ENCODE results near the gene FAM227B.

Gene FAM227B

DNA sequence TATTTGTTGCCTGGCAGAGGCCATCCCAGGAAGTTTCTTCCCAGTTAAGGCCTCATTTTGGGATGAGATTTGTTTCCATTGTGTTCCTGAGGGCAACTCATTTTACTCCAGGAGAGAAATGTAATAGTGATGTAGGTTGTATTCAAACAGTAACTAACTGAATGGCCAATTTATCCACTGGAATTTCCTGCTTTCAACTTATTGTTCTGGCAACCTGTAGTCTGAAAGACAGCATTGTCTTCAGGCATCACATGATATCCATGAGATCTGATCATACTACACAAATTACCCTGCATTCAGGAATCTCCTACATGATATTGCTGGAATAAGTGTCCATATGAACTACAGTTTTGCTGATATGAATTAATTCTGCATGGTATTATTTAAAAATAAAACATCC, 277.1 kb downstream of the FAM227B start:
- no peak for DNase-seq

GRCh38 chr15:49339656-49340055, 281.0 kb downstream of the FAM227B start:
- DNase-seq: no peak

DNA sequence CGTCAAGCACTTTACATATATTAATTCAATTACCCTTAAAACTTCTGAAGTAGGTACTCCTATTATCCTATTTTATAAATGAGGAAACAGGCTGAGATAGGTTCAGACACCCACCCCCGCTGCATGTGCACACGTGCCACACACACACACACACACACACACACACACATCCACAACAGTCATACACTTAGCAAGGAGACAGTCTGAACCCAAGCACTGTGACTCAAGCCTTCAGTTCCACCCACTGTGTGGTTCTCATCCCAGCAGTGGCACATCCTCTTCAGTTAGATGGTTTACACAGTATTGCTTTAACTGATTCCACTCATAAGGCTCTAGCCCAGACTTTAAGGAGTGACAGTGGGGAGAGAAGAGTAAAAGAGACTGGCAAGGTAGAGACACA, 288.7 kb downstream of the FAM227B start:
- no peak for DNase-seq

GRCh38 chr15:49331442-49331841, 289.2 kb downstream of the FAM227B start:
- DNase-seq: no peak

DNA sequence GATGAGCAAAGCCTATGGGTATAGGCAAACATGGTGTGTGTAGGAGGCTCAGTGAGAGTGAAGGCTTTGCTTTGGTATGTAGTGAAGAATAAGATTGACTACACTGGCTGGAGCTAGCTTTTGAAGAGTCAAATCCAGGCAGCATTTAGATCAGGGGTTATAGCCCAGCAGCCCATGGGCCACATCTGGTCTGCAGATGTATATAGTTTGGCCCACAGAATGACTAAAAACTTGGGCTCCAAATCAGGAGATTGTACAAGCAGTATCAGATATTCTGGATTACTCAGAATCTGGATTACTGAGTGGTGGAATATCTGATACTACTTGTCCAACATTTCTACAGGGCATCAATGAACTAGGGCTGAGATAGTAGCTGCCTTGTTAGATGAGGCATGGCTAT, 290.5 kb downstream of the FAM227B start:
- no peak for DNase-seq

- no peak for DNase-seq
Observed at GRCh38 chr15:49328941-49329340, 291.7 kb downstream of the FAM227B start.

DNA sequence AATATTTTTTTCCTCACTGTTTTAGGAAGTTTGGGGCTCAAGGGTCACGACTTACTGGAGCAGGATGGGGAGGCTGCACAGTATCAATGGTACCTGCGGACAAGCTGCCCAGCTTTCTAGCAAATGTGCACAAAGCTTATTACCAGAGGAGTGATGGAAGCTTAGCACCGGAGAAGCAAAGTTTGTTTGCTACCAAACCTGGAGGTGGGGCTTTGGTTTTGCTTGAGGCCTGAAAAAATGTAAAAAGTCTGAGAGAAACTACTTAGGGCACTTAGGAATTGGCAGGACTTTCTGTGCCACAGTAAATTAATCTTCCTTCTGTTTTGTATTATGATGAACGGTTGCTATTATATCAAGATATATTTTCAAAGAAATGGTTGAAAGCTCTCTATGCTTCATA, 292.7 kb downstream of the FAM227B start:
- no peak for DNase-seq

- DNase-seq: no peak
Observed at GRCh38 chr15:49323207-49323606, 297.4 kb downstream of the FAM227B start.

DNA sequence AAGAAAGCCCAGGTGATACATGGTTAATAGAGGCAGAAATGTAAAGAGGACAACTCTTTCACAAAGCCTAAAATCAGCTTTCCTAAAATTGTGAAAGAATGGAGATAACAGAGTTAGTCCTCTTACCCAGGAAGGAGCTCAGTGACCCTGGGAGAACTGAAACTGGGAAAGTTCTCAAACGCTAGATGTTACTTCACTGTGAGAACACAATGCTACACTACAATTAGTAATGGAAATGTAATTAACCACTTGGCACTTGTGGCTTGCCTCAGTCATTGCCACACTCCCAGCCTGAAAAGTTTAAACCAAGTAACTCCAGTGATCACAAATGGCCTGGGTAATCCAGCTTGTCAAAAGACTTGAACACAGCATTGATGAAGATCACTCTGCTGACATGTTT, 300.3 kb downstream of the FAM227B start:
- DNase-seq: no peak

DNA sequence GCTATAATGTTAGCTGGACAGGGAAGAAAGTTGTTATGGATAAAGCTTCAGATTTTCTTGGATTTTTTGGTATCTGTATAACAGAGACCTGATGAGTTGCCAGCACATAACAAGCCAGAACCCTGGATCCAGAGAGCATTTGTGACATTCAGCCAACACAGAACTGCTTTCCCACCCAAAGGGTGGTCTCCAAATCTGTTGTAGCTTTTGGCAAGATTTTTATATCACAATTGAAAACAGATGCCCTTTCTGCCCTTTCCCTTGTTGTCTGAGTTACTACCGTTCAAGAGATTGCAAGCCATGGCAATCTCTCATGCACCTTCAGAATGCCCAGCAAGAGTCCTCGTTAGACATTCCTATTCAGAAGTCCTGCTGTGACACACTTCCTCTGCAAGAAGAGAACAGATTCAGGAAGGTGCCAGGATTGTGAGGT, 305.2 kb downstream of the FAM227B start:
- no peak for DNase-seq

DNA sequence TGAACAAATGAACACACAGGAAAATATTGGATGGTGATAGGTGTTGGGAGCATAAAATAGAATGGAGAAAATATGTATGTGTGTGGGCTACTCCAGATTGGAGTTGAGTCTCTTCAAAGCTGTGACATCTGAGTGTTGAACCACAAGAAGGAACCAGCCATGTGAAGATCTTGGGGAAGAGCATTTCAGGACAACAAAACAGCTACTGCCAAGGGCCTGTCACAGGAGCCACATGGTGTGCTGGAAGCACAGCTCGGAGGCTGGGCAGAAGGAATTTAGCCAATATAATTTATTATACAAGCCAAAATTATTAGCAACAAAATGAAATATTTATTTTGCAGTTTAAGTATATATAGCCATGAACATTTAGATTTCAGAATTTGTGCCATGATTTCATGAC, 305.9 kb downstream of the FAM227B start:
- no peak for DNase-seq

DNA sequence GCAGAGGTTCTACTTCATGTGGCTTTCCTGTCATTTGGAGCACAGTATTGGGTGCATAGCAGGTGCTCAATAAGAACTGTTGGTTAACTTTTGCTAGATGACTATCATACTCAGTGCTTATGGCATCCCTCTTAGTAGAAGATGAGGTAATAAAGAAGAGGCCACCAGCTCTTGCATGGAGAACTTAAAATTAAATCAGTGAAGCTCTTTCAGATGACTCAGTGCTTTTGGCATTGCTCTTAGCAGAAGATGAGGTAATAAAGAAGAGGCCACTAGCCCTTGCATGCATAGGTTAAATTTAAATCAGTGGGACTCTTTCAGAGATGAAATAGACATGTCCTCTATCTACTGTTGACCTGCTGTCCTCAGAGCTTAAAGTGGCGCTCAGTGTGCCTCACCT, 307.0 kb downstream of the FAM227B start:
- no peak for DNase-seq

- no peak for DNase-seq
Observed at GRCh38 chr15:49309889-49310288, 310.7 kb downstream of the FAM227B start.

DNA sequence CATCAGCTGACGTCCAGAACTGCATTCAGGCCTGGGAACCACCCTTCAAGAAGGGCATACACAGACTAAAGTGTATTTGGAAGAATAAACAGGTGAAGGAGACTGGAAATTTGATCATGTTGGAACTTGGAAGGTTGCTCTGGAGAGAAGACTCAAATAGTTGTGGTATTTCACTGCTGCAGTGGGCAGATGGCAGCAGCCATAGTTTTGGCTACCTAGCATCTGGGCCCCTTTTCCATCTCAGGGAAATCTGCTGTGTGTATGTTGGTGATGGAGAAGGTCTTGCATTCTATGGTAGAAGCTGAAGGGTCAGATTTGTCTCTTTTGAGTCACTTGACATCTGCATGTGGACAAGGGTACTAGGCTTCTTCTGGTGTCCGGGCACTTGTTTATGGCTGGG, 311.9 kb downstream of the FAM227B start:
- no peak for DNase-seq

DNA sequence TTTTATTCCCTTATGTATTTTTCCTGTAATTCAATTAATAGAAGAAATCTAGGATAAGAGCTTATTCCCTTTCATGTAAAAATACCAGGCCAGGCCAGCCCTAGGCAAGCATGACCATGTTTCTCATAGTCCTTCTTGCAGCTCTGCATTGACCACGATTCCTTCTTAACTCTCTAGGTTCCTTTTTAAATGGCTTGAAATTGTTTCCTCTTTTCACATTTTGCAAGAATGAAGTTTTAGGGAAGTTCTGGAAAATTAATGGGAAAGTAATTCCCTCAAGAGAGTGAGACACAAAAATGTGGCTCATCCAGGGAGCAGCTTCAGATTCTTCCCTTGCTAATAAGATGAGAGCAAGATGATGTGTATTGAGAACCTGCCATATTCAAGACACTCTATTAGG, 314.1 kb downstream of the FAM227B start:
- no peak for DNase-seq

DNA sequence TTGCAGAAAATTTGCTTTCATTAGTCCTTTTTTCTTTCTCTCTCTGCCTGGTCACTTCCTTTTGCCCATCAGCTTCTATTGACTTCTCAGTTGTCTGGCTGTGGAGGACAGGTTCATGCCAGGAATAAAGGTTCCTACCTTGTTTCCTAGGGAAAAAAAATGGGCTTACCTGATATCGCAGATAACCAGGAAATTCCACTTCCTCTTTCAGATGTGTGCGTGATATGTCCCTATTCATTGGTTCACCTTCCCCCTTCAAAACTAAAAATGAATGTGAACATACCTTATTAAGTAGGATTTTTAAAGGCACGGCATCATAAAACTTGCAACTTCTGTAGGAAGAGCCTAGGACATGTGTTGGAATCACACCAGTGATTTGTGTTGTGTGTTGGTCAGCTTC, 317.6 kb downstream of the FAM227B start:
- DNase-seq: no peak

- DNase-seq: no peak
Observed at GRCh38 chr15:49301562-49301961, 319.1 kb downstream of the FAM227B start.

GRCh38 chr15:49300856-49301255, 319.8 kb downstream of the FAM227B start:
- no peak for DNase-seq

DNA sequence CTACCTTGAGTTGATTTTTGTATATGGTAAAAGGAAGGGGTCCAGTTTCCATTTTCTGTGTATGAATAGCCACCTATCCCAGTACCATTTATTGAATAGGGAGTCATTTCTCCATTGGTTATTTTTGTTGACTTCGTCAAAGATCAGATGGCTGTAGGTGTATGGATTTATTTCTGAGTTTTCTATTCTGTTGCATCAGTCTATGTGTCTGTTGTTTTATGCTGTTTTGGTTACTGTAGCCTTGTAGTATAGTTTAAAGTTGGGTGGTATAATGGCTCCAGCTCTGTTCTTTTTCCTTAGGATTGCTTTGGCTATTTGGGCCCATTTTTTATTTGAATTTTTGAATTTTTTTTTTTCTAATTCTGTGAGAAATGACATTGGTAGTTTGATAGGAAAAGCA, 323.0 kb downstream of the FAM227B start:
- DNase-seq: no peak

DNA sequence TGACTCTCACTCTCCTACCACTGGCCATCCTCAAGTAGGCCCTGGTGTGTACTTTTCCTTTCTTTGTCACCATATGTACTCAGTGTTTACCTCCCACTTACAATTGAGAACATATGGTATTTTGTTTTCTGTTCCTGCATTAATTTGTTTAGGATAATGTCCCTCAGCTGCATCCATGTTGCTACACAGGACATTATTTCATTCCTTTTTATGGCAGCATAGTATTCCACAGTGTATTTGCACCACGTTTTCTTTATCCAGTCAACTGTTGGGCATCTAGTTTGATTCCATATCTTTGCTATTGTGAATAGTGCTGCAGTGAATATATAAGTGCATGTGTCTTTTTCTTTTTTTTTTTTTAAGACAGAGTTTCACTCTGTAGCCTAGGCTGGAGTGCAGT, 324.4 kb downstream of the FAM227B start:
- DNase-seq: no peak

GRCh38 chr15:49293941-49294340, 326.7 kb downstream of the FAM227B start:
- no peak for DNase-seq

DNA sequence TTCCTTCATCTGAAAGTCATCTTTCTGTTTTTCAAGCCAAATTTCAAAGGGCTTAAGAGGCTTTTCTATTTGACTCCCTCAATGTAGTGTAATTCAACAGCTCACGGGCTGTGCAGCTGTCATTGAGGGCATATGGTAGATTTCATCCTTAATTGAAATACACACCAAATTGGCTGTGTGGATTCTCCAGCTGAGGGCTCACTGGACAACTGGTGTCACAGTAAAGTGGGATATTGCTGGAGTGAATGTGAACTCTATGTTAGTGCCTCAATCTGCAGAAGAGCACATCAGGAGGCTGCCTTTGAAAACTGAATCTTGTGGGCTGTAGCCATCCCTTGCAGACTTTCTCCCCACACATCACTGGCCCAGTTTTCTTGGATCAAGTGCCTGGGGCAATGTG, 330.4 kb downstream of the FAM227B start:
- no peak for DNase-seq

DNA sequence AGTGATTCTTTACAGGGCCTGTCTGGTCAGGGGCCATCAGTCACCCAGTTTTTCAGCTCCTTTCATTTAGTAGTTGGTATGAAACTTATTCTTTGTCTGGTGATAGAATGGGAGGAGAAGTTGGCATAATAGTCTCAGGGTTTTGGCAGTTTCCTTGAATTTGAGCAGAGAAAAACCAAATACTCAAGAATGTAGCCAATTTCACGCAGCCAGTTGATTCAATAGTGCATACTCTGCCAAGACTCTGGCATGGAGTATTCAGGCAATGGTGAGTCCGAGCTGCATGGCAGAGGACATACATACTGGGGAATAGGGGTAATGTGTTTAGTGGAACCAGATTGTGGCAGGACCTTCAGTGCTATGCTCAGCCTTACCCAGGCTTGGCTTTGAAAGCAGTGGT, 332.2 kb downstream of the FAM227B start:
- no peak for DNase-seq

DNA sequence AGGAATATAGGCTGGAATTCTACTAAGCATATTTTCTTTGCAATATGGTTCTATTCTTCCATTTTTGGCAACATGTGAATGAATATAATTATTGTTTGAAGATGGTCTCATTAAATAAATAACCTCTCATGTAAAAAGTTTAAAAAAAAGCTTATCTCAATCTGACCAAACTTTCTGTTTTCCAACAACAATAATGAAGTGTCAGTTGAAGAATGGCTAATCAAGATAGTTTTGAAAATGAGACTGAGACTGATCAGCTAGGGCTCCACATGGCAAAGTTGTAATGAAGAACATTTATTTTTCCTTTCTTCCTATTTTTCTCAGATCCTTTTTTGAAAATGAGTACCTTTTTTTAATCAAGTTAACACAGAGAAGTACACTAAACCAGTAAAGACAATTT, 333.1 kb downstream of the FAM227B start:
- no peak for DNase-seq

GRCh38 chr15:49286649-49287404, 333.8 kb downstream of the FAM227B start:
- no peak for DNase-seq
